H1 (cell line): Measurements from ENCODE around the gene ZFP90.

Experiments used
- GABPA ChIP-seq: IDR thresholded peaks from 2 replicates; pipeline ENCODE4 v1.6.1; 2011; ENCODE audit warnings: mild to moderate bottlenecking, low read length, moderate library complexity, borderline replicate concordance; ENCODE audit not compliant: insufficient read depth
- SP2 ChIP-seq: IDR thresholded peaks from 2 replicates; pipeline ENCODE4 v1.6.1; 2012; ENCODE audit warnings: mild to moderate bottlenecking, low read length, inconsistent platforms

- TF ChIP-seq SP2, result no peak
- no peak for TF ChIP-seq GABPA
Measured at GRCh38 chr16:68605746-68606145, 66.7 kb downstream of the ZFP90 start.
